Cardiac septum (tissue), 1 donor: ENCODE results near the gene AFAP1. TPM values are rescaled to one million over a fixed set of nuclear protein-coding genes. Genes with fewer than 3 reads are reported as not detected.

Experiments used
- DNase-seq: peaks from one replicate; pipeline ENCODE4 v3.0.0-alpha.2; 2020; ENCODE audit warnings: low spot score
- intact Hi-C: fragments of 100-400 bp; cut with DNase I; formaldehyde crosslinking; loops from one replicate; pipeline ENCODE4 v1.14.0; 2022
- total RNA-seq: library from RNA; stranded (reverse); fragmentation: NEBNext Ultra II Directional; extraction: Animal tissue kit (Norgen Biotek cat#: 25700); gene quantifications from one replicate; pipeline ENCODE4 v1.2.1, GENCODE V29; 2021
- donor health status: DM: no; HTN: no; CAD: no.

Gene AFAP1
- total RNA-seq, 1 donor from 2014 or later: 8.7 TPM

- intact Hi-C loops: no loop called here
- DNase-seq: no peak
Observed at GRCh38 chr4:7815562-7815961, 124.1 kb downstream of the AFAP1 start.

GRCh38 chr4:7814451-7814850 is 125.2 kb downstream of the AFAP1 start:
- no peak for DNase-seq
- intact Hi-C loops: no loop called here

GRCh38 chr4:7813674-7814073 is 126.0 kb downstream of the AFAP1 start:
- intact Hi-C loops: no loop called here
- DNase-seq: no peak

- intact Hi-C loops: no loop called here
- DNase-seq: no peak
Observed at GRCh38 chr4:7812921-7813320, 126.7 kb downstream of the AFAP1 start.

GRCh38 chr4:7812231-7812857 is 127.3 kb downstream of the AFAP1 start:
- no peak for DNase-seq
- intact Hi-C loops: no loop called here

GRCh38 chr4:7811536-7812191 is 128.0 kb downstream of the AFAP1 start:
- intact Hi-C loops: no loop called here
- no peak for DNase-seq

GRCh38 chr4:7810783-7811535 is 128.7 kb downstream of the AFAP1 start:
- DNase-seq: peak; percentile 71
- intact Hi-C loops: no loop called here

- intact Hi-C loops: loop anchor here (5.0 to 10.0 kb wide), 2 partner anchors 129 to 376 kb away; partner anchors contain the start of gene AFAP1
- DNase-seq: peak; percentile 41
Observed at GRCh38 chr4:7808752-7809151, 130.9 kb downstream of the AFAP1 start.

GRCh38 chr4:7808181-7808580 is 131.5 kb downstream of the AFAP1 start:
- DNase-seq: peak; percentile 47
- intact Hi-C loops: loop anchor here (5.0 to 10.0 kb wide), 2 partner anchors 129 to 377 kb away; partner anchors contain the start of gene AFAP1

- DNase-seq: peak; percentile 76
- intact Hi-C loops: loop anchor here (2.0 to 10.0 kb wide), 3 partner anchors 15 to 377 kb away; partner anchors contain the start of gene AFAP1
Observed at GRCh38 chr4:7807351-7807921, 132.2 kb downstream of the AFAP1 start.

GRCh38 chr4:7806338-7807090 is 133.1 kb downstream of the AFAP1 start:
- intact Hi-C loops: loop anchor here (1.0 to 10.0 kb wide), 4 partner anchors 16 to 378 kb away; partner anchors contain the start of gene AFAP1

GRCh38 chr4:7805533-7806337 is 133.9 kb downstream of the AFAP1 start:
- intact Hi-C loops: loop anchor here (1.0 to 10.0 kb wide), 4 partner anchors 17 to 379 kb away; partner anchors contain the start of gene AFAP1
- DNase-seq: no peak

More at GRCh38 chr4:7806338-7807090, 133.1 kb downstream of the AFAP1 start:
- peak; percentile 82 for DNase-seq

- intact Hi-C loops: loop anchor here (1.0 to 10.0 kb wide), 3 partner anchors 132 to 380 kb away; partner anchors contain the start of gene AFAP1
- no peak for DNase-seq
Observed at GRCh38 chr4:7804756-7805385, 134.8 kb downstream of the AFAP1 start.

- intact Hi-C loops: loop anchor here (1.0 to 10.0 kb wide), 2 partner anchors 183 to 381 kb away; no protein-coding TSS in a partner anchor
- DNase-seq: peak; percentile 90
Observed at GRCh38 chr4:7803992-7804755, 135.5 kb downstream of the AFAP1 start.

- intact Hi-C loops: loop anchor here (10.0 kb wide), 1 partner anchor 381 kb away; no protein-coding TSS in a partner anchor
- DNase-seq: peak; percentile 67
Observed at GRCh38 chr4:7803371-7803770, 136.3 kb downstream of the AFAP1 start.

- DNase-seq: peak; percentile 82
- intact Hi-C loops: loop anchor here (1.0 to 10.0 kb wide), 2 partner anchors 41 to 383 kb away; no protein-coding TSS in a partner anchor
Observed at GRCh38 chr4:7802093-7802726, 137.5 kb downstream of the AFAP1 start.
